ENCODE data around the gene VRK1.

- TF ChIP-seq CTCF (IDR thresholded peaks at IDR 0.05; ENCODE audit: low read depth, low read length), result no peak
- TF ChIP-seq POLR2A (IDR thresholded peaks at IDR 0.05; ENCODE audit: extremely low read depth, insufficient read length), result no peak
- TF ChIP-seq MAX (IDR thresholded peaks at IDR 0.05; ENCODE audit: low read depth, low read length), result no peak
- no peak for TF ChIP-seq MYC (IDR thresholded peaks at IDR 0.05; ENCODE audit: low read depth, low read length)
These were observed 45.1 kb upstream of the VRK1 start for GRCh38 chr14:96752125-96752524.
